KMS-11 (cell line): ENCODE measurements around the gene SPACA9.

Experiments used
- H2AFZ ChIP-seq: fragments of 200-600 bp; sonication (generic); 2 replicates; pipeline ENCODE4 v1.6.1; 2016; ENCODE audit warnings: antibody characterized with exemption, mixed run types, low read depth
- H3K27ac ChIP-seq: fragments of 200-600 bp; sonication (generic); 2 replicates; pipeline ENCODE4 v1.6.1; 2016; ENCODE audit warnings: mild to moderate bottlenecking, mixed run types
- H3K27me3 ChIP-seq: fragments of 200-600 bp; sonication (generic); 2 replicates; pipeline ENCODE4 v1.6.1; 2017; ENCODE audit warnings: mild to moderate bottlenecking, low read depth, mixed run types, moderate library complexity; ENCODE audit not compliant: insufficient read depth
- H3K36me3 ChIP-seq: fragments of 200-600 bp; sonication (generic); 2 replicates; pipeline ENCODE4 v1.6.1; 2017; ENCODE audit warnings: mild to moderate bottlenecking, mixed run types; ENCODE audit not compliant: insufficient read depth
- H3K4me1 ChIP-seq: fragments of 200-600 bp; sonication (generic); 2 replicates; pipeline ENCODE4 v1.6.1; 2016; ENCODE audit warnings: mild to moderate bottlenecking, low read depth, mixed run types; ENCODE audit not compliant: poor library complexity, severe bottlenecking
- H3K4me2 ChIP-seq: fragments of 200-600 bp; sonication (generic); 2 replicates; pipeline ENCODE4 v1.7.0; 2016; ENCODE audit warnings: mild to moderate bottlenecking, mixed run types
- H3K4me3 ChIP-seq: fragments of 200-600 bp; sonication (generic); IDR thresholded peaks from 2 replicates; pipeline ENCODE4 v1.6.1; 2017; ENCODE audit warnings: low read depth, low read length, mixed read lengths; ENCODE audit not compliant: insufficient read depth
- H3K79me2 ChIP-seq: fragments of 200-600 bp; sonication (generic); 2 replicates; pipeline ENCODE4 v1.6.1; 2016; ENCODE audit warnings: low read depth, mixed run types; ENCODE audit not compliant: insufficient read depth
- H3K9ac ChIP-seq: fragments of 200-600 bp; sonication (generic); 2 replicates; pipeline ENCODE4 v1.6.1; 2016; ENCODE audit warnings: mild to moderate bottlenecking, mixed run types
- H4K20me1 ChIP-seq: fragments of 200-600 bp; sonication (generic); 2 replicates; pipeline ENCODE4 v1.6.1; 2016; ENCODE audit warnings: mild to moderate bottlenecking, mixed run types; ENCODE audit not compliant: insufficient read depth
- TF ChIP-seq, protein P1 (sequence below): fragments of 200-600 bp; sonication (generic); conservative IDR thresholded peaks from 2 replicates; pipeline ENCODE4 v1.6.1; 2017; ENCODE audit warnings: low read depth, mild to moderate bottlenecking, antibody characterized with exemption, low read length, moderate library complexity, mixed read lengths

Gene SPACA9

DNA sequence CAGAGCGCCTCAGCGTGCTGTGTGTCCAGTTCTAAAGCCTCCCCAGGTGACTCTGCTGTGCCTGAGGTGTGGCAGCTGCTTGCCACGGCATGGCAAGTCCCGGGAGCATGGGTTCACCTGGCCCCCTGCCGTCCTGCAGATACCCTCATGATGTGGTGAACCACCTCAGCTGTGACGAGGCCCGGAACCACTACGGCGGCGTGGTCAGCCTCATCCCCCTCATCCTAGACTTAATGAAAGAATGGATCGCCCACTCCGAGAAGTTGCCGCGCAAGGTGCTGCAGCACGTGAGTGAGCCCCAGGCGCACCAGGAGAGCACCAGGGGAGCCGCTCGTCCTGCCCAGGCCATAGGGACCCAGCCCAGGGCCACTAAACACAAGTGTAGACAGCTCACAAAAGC is 9.5 kb downstream of the SPACA9 start:
- no peak overlapping the region for H3K27ac ChIP-seq
- H3K79me2 ChIP-seq: no peaks in the 10 kb centered on the region
- no peaks in the 10 kb centered on the region for H3K4me1 ChIP-seq
- H3K27me3 ChIP-seq: no peaks in the 10 kb centered on the region
- H3K36me3 ChIP-seq: no peaks in the 10 kb centered on the region
- TF ChIP-seq, protein P1, sequence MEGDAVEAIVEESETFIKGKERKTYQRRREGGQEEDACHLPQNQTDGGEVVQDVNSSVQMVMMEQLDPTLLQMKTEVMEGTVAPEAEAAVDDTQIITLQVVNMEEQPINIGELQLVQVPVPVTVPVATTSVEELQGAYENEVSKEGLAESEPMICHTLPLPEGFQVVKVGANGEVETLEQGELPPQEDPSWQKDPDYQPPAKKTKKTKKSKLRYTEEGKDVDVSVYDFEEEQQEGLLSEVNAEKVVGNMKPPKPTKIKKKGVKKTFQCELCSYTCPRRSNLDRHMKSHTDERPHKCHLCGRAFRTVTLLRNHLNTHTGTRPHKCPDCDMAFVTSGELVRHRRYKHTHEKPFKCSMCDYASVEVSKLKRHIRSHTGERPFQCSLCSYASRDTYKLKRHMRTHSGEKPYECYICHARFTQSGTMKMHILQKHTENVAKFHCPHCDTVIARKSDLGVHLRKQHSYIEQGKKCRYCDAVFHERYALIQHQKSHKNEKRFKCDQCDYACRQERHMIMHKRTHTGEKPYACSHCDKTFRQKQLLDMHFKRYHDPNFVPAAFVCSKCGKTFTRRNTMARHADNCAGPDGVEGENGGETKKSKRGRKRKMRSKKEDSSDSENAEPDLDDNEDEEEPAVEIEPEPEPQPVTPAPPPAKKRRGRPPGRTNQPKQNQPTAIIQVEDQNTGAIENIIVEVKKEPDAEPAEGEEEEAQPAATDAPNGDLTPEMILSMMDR: no peak
- H3K4me2 ChIP-seq: no peak overlapping the region
- no peak overlapping the region for H3K9ac ChIP-seq
- no peaks in the 10 kb centered on the region for H4K20me1 ChIP-seq
- H3K4me3 ChIP-seq: no peak overlapping the region
- no peak overlapping the region for H2AFZ ChIP-seq

DNA sequence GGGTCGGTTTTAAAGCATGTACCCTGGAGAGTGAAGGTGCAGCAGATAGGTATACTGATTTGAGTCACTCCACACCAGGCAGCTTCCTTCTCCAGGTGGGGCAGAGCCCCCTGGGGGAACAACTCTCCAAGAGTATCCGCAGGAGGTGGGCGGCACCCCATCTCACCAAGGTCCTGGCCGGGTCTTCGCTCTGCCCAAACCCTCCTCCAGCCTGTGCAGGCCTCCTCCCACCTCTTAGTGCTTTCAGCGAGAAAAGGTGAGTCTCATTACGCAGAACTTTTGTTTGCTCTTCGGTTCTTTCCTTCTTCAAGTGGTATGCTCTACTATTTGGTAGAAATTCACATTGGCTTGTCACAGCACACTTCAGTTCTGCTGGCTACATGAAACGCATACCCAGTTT is 13.7 kb downstream of the SPACA9 start:
- Histone ChIP-seq H3K4me2 (no peak overlapping the region), H3K79me2 (no peaks in the 10 kb centered on the region), H3K9ac (no peak overlapping the region), H3K4me1 (no peaks in the 10 kb centered on the region), H4K20me1 (no peaks in the 10 kb centered on the region), H3K36me3 (no peaks in the 10 kb centered on the region), H3K27me3 (no peaks in the 10 kb centered on the region), H3K4me3 (no peak overlapping the region), H2AFZ (no peak overlapping the region), H3K27ac (no peak overlapping the region)
- TF ChIP-seq, protein P1: no peak

DNA sequence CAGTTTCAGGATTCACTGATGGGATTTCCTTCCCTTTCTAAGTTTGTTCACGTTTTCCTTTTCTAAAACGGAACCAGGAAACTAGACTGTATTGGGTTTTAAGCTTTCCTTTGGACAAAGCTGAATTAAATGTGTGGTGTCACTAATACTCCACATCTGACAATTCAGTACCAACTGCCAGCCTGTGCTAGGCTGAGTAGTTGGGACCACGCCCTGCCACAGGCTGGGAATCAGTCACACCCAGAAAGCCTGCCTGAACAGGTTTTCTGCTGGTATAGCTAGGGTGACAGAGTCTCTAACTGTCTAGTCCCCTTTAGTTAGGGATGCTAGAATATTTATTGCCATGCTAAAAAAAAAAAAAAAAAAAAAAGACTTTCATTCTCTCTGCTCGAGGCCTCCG is 15.6 kb downstream of the SPACA9 start:
- no peak overlapping the region for H3K9ac ChIP-seq
- H3K4me3 ChIP-seq: no peak overlapping the region
- no peaks in the 10 kb centered on the region for H4K20me1 ChIP-seq
- no peak overlapping the region for H2AFZ ChIP-seq
- H3K79me2 ChIP-seq: no peaks in the 10 kb centered on the region
- H3K4me2 ChIP-seq: no peak overlapping the region
- H3K27ac ChIP-seq: no peak overlapping the region
- no peaks in the 10 kb centered on the region for H3K27me3 ChIP-seq
- H3K36me3 ChIP-seq: no peaks in the 10 kb centered on the region
- no peaks in the 10 kb centered on the region for H3K4me1 ChIP-seq
- TF ChIP-seq, protein P1: no peak

DNA sequence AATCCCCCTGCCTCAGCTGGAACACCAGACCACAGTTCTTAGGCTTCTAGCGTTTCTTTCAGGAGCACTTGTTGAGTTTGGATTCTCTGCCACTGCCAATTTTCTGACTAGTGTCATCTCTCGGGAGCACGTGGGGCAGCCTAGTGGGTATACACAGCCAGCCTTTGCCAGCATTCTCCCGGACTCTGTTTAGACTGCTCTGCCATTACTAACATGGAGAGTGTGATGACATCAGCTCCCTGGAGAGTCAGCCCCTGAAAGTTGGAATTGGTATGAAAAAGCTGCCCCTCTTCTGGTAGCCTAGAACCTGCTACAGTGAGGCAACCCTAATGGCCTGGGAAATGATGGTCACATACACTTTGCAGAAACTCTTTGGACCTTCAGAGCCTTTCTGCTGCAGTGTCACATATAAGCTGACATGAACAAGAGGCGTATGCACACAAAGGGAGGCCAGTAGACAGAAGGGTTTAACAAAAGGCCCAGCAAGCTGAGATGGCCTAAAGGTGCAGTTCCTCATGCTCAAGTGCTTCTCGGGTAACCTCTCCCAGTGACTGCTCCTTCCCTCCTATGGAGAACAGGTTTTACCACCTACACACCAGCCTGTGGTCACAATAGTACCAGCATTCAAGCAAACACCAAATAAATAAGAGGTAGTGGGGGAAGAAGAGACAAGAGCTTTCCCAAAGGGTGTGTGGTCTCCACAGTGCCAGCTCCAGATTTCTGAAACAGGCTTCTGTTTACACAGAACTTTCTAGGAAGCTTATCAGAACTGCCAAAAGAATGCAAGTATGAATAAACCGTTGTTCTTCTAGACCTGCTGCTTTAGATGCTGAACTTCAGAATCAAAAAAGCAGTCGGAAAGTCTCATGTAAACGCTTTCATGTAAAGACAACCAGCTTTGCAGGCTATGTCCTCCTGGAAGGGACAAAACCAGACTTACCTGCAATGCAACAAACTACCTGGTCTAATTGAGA is 16.5 kb downstream of the SPACA9 start:
- Histone ChIP-seq H3K27me3 (no peaks in the 10 kb centered on the region), H3K4me3 (no peak overlapping the region), H4K20me1 (no peaks in the 10 kb centered on the region), H3K4me1 (no peaks in the 10 kb centered on the region), H3K36me3 (no peaks in the 10 kb centered on the region), H2AFZ (no peak overlapping the region), H3K27ac (no peak overlapping the region), H3K79me2 (no peaks in the 10 kb centered on the region), H3K9ac (no peak overlapping the region), H3K4me2 (no peak overlapping the region)
- TF ChIP-seq, protein P1: no peak
